HG03354 (cell line): ENCODE results near the gene KRT80.

ENCODE experiments used
- ATAC-seq: cut with Tn5 transposase; IDR thresholded peaks from one replicate; pipeline ENCODE4 v1.9.1; 2021; ENCODE audit warnings: mild to moderate bottlenecking; ENCODE audit not compliant: unreplicated experiment, poor library complexity, severe bottlenecking

KRT80 gene

DNA sequence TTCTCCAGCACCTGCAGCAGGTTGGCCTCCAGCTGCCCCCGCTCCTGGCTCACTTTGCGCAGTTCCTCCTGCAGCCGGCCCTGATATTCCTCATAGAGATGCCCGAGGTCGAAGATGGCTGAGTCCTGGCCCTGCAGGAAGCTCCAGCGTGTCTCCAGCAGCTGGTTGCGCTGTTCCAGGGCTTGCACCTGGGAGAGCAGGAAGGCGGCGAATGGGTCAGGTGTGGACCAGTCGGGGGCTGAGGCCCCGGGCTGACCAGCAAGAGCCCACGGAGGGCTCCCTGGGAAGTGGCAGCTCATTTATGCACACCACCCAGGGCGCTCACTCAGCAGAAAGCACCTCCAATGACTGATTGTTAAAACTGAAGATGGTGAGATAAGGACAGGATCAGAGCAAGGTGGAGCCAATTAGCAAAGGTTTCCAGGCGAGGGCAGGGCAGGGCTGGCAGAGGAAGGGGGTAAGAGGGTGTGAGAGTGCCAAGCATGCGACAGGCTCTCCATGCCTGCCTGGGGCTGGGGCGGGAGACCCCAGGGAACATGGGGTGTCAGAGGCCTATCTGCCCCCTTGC is 6.3 kb downstream of the KRT80 start:
- ATAC-seq: no peak

DNA sequence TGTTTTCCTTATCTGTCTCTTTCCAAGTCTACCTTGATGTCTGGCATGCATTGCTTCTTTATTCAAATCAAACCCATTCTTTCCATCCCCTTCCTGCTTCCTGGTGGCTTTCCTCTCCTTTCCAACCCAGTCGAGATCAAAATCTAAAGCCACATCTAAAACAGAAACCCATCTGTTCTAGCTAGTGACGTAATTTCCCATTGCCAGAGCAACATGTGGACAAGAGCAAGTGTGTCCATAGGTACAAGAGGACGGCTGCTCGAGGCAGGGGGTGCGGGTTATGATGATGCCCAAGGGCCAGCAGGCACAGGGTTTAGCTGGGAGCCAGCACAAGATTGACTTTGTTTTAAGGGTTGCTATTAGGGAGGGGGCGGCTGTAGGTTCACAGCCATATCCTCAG is 7.0 kb downstream of the KRT80 start:
- no peak for ATAC-seq

DNA sequence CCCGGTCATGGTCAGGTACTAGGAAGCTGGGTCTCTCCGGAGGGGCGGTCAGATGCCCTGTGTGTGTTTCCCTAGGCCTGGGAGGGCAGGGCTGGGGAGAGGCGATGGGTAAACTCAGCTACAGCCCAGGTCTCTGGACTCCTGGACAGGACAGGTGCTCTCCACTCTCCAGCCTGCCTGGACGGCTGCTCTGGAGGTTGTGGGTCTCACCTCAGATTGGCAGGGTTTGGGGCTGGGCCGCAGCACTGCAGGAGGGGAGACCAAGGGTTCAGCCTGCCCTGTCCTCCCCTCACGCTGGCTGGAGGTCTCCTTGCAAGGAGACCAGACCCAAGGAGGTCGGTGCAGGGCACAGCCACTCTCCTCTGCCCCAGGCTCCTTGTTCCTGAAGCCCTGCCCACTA is 7.8 kb downstream of the KRT80 start:
- no peak for ATAC-seq

DNA sequence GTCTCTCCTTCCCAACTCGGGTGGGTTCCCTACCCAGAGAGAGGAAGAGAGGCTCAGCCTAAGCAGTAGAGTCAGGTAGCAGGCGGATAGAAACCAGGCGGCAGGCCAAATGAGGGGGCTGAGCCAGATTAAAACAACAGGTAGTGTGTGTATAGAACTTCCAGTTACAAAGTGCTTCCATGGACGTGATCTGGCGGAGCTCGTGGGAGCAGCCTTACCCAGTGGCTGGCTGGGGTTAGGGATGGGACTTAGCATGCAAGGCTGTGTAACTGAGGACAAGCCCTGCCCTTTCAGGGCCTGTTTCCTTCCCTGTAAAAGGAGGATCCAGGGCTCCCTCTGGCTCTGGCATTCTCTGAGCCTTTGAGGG is 8.3 kb downstream of the KRT80 start:
- no peak for ATAC-seq

- no peak for ATAC-seq
Measured at GRCh38 chr12:52182898-52183543, 8.8 kb downstream of the KRT80 start.

- ATAC-seq: no peak
Measured at GRCh38 chr12:52182384-52182783, 9.4 kb downstream of the KRT80 start.

- ATAC-seq: no peak
Measured at GRCh38 chr12:52181746-52182145, 10.1 kb downstream of the KRT80 start.

DNA sequence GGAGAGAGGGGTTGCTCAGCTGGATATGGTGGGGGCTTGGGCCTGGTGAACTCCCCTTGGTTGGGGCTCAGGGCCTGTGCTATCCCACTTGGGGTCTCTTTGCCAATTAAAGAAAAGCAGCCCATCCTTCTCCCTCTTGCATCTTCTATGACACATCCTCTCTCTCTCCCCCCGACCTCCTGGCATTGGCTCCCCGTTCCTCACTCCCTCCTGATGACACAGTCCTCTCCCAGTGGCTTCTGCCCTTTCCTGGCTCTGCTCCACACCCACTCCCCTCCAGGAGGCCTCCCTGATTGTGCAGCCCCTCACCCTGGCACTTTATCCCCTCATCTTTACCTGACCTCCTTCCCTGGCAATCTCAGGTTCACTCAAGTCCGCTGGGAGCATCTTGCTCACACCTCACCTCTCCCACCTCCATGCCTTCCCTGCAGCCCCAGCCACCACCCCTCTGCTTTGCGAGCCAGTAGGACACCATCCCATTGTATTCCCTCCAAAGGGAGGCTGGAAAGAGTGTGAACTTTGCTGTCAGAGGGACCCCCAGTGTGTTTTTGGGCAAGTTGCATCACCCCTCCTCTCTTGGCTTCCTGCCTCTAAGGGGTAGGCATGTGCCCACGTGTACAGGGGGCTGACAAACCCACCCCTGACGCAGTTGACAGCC is 10.7 kb downstream of the KRT80 start:
- no peak for ATAC-seq

DNA sequence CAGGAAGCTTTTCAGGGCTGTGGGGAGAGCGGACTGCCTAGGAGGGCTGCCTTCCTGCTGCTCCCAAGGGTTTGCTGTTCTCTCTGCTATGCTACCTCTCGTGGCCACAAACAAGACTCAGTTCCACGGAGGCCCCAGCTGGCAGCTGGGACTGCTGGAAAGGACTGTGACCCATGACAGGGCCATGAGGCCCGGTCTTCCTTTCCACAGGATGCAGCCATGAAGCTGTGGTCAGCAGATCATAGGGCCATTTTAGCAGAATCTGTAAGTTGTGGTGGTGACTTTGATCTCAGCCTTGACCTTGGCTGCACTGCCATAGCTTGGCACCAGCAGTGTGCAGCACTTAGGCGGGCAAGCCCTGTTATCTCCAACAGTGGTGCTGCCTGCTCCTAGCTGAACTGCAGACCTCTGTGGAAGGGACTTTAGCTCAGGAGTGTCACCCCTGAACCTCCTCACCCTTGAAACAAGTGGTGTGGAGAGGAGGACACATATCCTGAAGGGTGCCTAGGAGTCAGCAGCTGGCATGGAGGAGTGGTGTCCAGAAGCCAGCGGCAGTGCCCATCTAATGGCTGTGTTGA is 12.3 kb downstream of the KRT80 start:
- ATAC-seq: no peak

DNA sequence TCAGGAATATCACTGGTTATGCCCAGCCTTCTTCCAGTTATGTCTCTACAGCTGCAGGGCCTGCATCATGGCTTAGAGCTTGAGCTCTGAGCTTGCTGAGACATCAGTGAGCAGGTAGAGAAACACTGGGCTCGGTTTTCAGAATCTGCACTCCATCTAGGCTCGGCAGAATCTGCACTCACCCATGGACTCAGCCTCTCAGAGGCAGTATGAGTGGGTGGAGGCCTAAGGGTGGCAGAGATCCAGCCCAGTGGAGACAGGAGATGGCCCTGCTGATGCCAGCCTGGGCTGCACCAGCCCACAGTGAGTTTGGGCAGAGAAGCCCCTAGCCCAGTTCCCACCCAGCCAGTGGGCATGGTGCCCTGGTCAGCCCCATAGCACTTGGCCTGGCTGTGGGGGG is 12.8 kb downstream of the KRT80 start:
- no peak for ATAC-seq

DNA sequence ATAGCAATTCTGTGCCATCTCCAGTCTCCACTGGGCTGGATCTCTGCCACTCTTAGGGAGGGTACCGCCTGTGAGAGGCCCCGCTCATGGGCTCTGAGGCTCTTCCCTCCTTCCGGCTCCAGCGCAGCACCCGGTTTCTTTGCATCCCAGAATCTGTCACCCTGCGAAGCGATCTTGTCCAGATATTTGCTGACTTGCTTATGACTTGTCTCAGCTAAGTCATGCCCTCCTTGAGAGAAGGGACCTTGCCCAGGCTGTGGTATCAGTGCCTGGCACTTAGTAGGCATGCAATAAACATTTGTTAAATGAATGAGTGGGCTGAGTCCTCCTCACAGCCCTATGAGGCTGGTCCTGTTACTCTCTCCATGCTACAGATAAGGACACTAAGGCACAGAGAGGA is 13.4 kb downstream of the KRT80 start:
- ATAC-seq: no peak

GRCh38 chr12:52175371-52176350 is 16.2 kb downstream of the KRT80 start:
- ATAC-seq: no peak

DNA sequence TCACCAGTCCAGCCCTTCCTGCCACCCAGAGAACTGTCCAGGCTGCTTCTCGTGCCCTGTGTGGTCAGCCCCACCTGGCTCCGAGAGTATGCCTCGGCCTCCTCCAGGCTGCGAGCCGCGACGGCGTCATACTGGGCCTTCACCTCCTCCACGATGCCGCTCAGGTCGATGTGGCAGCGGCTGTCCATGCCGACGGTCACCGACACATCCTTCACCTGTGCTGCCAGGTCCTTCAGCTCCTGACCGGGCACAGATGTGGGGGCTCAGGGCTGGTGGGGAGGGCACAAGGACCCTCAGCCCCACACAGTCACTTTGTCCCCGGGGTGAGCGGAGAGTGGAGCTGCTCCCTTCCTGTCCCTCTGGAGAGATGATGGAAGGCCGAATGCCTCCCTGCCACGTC is 18.3 kb downstream of the KRT80 start:
- ATAC-seq: no peak

GRCh38 chr12:52172956-52173355 is 18.9 kb downstream of the KRT80 start:
- no peak for ATAC-seq

- no peak for ATAC-seq
Measured at GRCh38 chr12:52171950-52172512, 19.8 kb downstream of the KRT80 start.

DNA sequence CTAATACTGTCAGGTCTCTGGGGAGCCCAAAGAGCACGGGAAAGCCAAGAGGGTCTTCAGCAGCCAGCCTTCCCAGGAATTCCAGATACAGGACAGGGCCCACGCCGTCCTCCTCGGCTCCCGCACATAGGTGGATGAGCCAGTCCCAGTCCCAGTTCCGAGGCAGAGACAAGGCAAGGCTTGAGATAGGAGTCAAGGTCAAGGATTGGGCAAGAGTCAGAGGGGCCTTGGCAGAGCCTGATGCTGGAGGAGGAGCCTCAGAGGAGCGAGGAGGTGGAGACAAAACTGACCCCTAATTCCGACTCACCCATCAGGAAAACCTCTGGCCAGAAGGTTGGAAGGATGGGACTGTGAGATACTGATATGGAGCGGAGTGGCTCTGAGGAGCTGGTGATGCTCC is 21.0 kb downstream of the KRT80 start:
- no peak for ATAC-seq

DNA sequence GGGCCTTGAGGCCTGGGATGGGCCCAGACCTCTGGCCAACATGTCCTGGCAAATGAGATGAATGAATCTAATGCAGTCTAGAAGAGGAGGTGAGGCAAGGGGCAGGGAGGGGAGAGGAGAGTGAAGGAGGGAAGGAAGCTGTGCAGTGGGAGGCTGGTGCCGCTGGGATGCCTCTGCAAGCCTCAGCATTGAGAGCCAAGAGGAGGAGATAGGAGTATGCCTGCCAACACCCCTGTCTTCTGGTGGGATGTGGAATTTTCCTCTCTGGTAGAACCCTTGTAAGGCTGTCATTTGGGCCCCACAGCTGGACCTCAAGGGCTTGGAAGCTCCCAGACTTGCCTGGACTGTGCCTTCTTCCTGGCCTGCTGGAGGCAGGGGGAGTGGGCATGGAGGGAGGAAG is 21.9 kb downstream of the KRT80 start:
- ATAC-seq: no peak

- ATAC-seq: no peak
Measured at GRCh38 chr12:52168019-52168717, 23.6 kb downstream of the KRT80 start.

GRCh38 chr12:52167526-52167925 is 24.3 kb downstream of the KRT80 start:
- ATAC-seq: no peak
